ENCODE data around the gene GNA14. TPM values are rescaled to one million over a fixed set of nuclear protein-coding genes. Genes with fewer than 3 reads are reported as not detected.

GNA14 gene
- total and polyA plus RNA-seq, 2 of the 8 experiments (the other 6 are each of a cell fraction or from before 2014, with no cell fraction given), result 3.4 to 6.3 TPM

DNA sequence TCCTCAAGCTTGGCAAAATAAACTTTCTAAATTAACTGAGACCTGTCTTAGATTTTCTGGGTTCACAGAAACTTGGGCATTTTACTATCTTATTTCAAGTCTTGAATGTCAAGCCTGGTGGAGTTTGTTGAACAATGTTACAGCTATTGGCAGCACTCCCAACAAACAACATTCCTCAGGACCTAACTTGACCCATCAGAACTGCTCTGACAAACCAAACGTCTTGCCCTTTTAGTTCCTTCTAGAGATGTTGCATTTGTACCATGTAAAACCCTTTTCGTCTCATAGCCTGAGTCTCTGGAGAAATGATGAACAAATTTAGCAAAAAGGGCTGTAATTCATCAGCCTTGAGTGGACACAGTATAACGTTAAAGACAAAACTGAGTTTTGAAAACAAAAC, 51.1 kb downstream of the GNA14 start (continued):
- no peak for TF ChIP-seq CHD7 (IDR thresholded peaks at IDR 0.05; ENCODE audit: insufficient replicate concordance, low read length)
- no peak for TF ChIP-seq HDAC6 (IDR thresholded peaks at IDR 0.05; ENCODE audit: low read depth, low read length)
- no peak for TF ChIP-seq EGR1 (IDR thresholded peaks at IDR 0.05; ENCODE audit: borderline replicate concordance, low read depth, low read length)
- TF ChIP-seq RNF2 (IDR thresholded peaks at IDR 0.05; ENCODE audit: borderline replicate concordance, low read depth, low read length, missing control alignments, poor library complexity, severe bottlenecking), result no peak
- TF ChIP-seq JUND (IDR thresholded peaks at IDR 0.05; ENCODE audit: low read length), result no peak
- no peak for TF ChIP-seq ZNF274 (IDR thresholded peaks at IDR 0.05; ENCODE audit: borderline replicate concordance, extremely low read depth, low read length)
- no peak for TF ChIP-seq CHD2 (IDR thresholded peaks at IDR 0.05; ENCODE audit: low read length)
- TF ChIP-seq SAP30 (IDR thresholded peaks at IDR 0.05; ENCODE audit: insufficient read depth, insufficient replicate concordance, low read length), result no peak
- no peak for TF ChIP-seq BRCA1 (IDR thresholded peaks at IDR 0.05; ENCODE audit: low read depth, low read length)
- no peak for TF ChIP-seq BACH1 (IDR thresholded peaks at IDR 0.05; ENCODE audit: low read length)
- TF ChIP-seq TCF12 (IDR thresholded peaks at IDR 0.05; ENCODE audit: low read depth, low read length), result no peak
- no peak for TF ChIP-seq POLR2A (IDR thresholded peaks at IDR 0.05; ENCODE audit: control extremely low read depth in 1 of 2, low read depth in 2 of 2, low read length in 2 of 2)
- no peak for TF ChIP-seq RBBP5 (IDR thresholded peaks at IDR 0.05; ENCODE audit: borderline replicate concordance, low read depth, low read length)

Measured in H1 (cell line).